ENCODE data around the gene HCFC1.

The HCFC1 gene

GRCh38 chrX:153900831-153901752 lies 70.5 kb downstream of the HCFC1 start:
- peak; percentile 75 for DNase-seq

GRCh38 chrX:153897899-153898298 lies 73.7 kb downstream of the HCFC1 start:
- no peak for DNase-seq
